IPS DF 6.9 (cell line): ENCODE results near the gene CASP2.

Experiments used
- DNase-seq: peaks from one replicate; pipeline ENCODE4 v3.0.0-alpha.2; 2013; ENCODE audit warnings: low read depth, low spot score
- H3K27ac ChIP-seq: one replicate; pipeline ENCODE4 v1.5.1; 2013; ENCODE audit warnings: low read length, control low read depth
- H3K27me3 ChIP-seq: 2 replicates; pipeline ENCODE4 v1.6.1; 2013; ENCODE audit warnings: mild to moderate bottlenecking, low read length; ENCODE audit not compliant: control insufficient read depth, insufficient read depth
- H3K36me3 ChIP-seq: 2 replicates; pipeline ENCODE4 v1.6.1; 2013; ENCODE audit warnings: low read length; ENCODE audit not compliant: control insufficient read depth, insufficient read depth
- H3K4me1 ChIP-seq: 2 replicates; pipeline ENCODE4 v1.6.1; 2013; ENCODE audit warnings: low read length; ENCODE audit not compliant: control insufficient read depth, insufficient read depth
- H3K4me3 ChIP-seq: 2 replicates; pipeline ENCODE4 v1.5.1; 2013; ENCODE audit warnings: mild to moderate bottlenecking, low read length
- H3K9me3 ChIP-seq: 2 replicates; pipeline ENCODE4 v1.6.1; 2013; ENCODE audit warnings: low read length, inconsistent platforms; ENCODE audit not compliant: control insufficient read depth, insufficient read depth
- WGBS: extraction: QIAGEN DNeasy Blood & Tissue Kit; methylation state at CpG from one replicate; pipeline ENCODE4 v1.1.7; 2013; ENCODE audit warnings: mixed read lengths, missing lambda C conversion rate; ENCODE audit not compliant: insufficient read length, insufficient coverage; 5-methylcytosine and 5-hydroxymethylcytosine counted together

The CASP2 gene

GRCh38 chr7:143351574-143351973 is 63.4 kb downstream of the CASP2 start:
- no peak overlapping the region for H3K4me3 ChIP-seq
- H3K9me3 ChIP-seq = no peaks in the 10 kb centered on the region
- no peak overlapping the region for H3K27ac ChIP-seq
- peaks cover 9% of the 10 kb centered on the region; the same call in 1 of the 2 replicates for H3K36me3 ChIP-seq
- DNase-seq = no peak
- peaks cover 2% of the 10 kb centered on the region for H3K4me1 ChIP-seq
- WGBS = no CpG with 5 or more reads among the region's 9 CpGs
- H3K27me3 ChIP-seq = no peaks in the 10 kb centered on the region

GRCh38 chr7:143352531-143353002 is 64.4 kb downstream of the CASP2 start:
- Histone ChIP-seq H3K9me3 (no peaks in the 10 kb centered on the region), H3K27me3 (no peaks in the 10 kb centered on the region), H3K27ac (no peak overlapping the region), H3K4me1 (peaks cover 2% of the 10 kb centered on the region), H3K36me3 (peaks cover 15% of the 10 kb centered on the region; the same call in 1 of the 2 replicates), H3K4me3 (no peak overlapping the region)
- WGBS = no CpG with 5 or more reads among the region's 11 CpGs
- no peak for DNase-seq

GRCh38 chr7:143354376-143354775 is 66.2 kb downstream of the CASP2 start:
- Histone ChIP-seq H3K36me3 (peaks cover 15% of the 10 kb centered on the region; the same call in 1 of the 2 replicates), H3K9me3 (no peaks in the 10 kb centered on the region), H3K4me1 (peaks cover 2% of the 10 kb centered on the region), H3K27ac (no peak overlapping the region), H3K27me3 (no peaks in the 10 kb centered on the region), H3K4me3 (no peak overlapping the region)
- WGBS = no CpG with 5 or more reads among the region's 8 CpGs
- no peak for DNase-seq

- peaks cover 17% of the 10 kb centered on the region; the same call in 1 of the 2 replicates for H3K36me3 ChIP-seq
- no peaks in the 10 kb centered on the region for H3K27me3 ChIP-seq
- no CpG with 5 or more reads among the region's 8 CpGs for WGBS
Measured at GRCh38 chr7:143354965-143355364, 66.8 kb downstream of the CASP2 start.

GRCh38 chr7:143355450-143356385 is 67.6 kb downstream of the CASP2 start:
- Histone ChIP-seq H3K4me1 (peaks cover 2% of the 10 kb centered on the region), H3K27ac (no peak overlapping the region), H3K4me3 (no peak overlapping the region), H3K27me3 (no peaks in the 10 kb centered on the region), H3K36me3 (peaks cover 17% of the 10 kb centered on the region; the same call in 1 of the 2 replicates), H3K9me3 (no peaks in the 10 kb centered on the region)
- no peak for DNase-seq
- no CpG with 5 or more reads among the region's 16 CpGs for WGBS

More at GRCh38 chr7:143354965-143355364, 66.8 kb downstream of the CASP2 start:
- Histone ChIP-seq H3K27ac (no peak overlapping the region), H3K4me1 (peaks cover 2% of the 10 kb centered on the region), H3K9me3 (no peaks in the 10 kb centered on the region), H3K4me3 (no peak overlapping the region)
- DNase-seq = no peak

GRCh38 chr7:143356414-143357050 is 68.4 kb downstream of the CASP2 start:
- no CpG with 5 or more reads among the region's 13 CpGs for WGBS

More at GRCh38 chr7:143356414-143357050, 68.4 kb downstream of the CASP2 start:
- no peak for DNase-seq
- Histone ChIP-seq H3K36me3 (peaks cover 17% of the 10 kb centered on the region; the same call in 1 of the 2 replicates), H3K4me3 (no peak overlapping the region), H3K27me3 (no peaks in the 10 kb centered on the region), H3K27ac (no peak overlapping the region), H3K4me1 (peaks cover 2% of the 10 kb centered on the region; the same call in 1 of the 2 replicates), H3K9me3 (no peaks in the 10 kb centered on the region)
